Adrenal gland (tissue), 12 donors: ENCODE data around the gene CCDC51. TPM values are rescaled to one million over a fixed set of nuclear protein-coding genes. Genes with fewer than 3 reads are reported as not detected.

ENCODE experiments used
- DNase-seq, 7 donors: peaks; one replicate each; pipeline ENCODE4 v3.0.0-alpha.2; 2019 to 2020
- H3K27ac ChIP-seq, 5 donors: fragments of 200-600 bp; sonication (generic) in 4 of 5; 1 replicate in 3 of 5; 2 replicates in 2 of 5; pipeline versions ENCODE4 v1.5.1 to v1.8.0; 2016 to 2020; ENCODE audit warnings: mild to moderate bottlenecking in 1 of 5
- H3K27me3 ChIP-seq: fragments of 200-600 bp; 2 replicates; pipeline ENCODE4 v1.8.0; 2021
- H3K36me3 ChIP-seq, 2 donors: fragments of 200-600 bp; replicated peaks in 1 of 2; 1 replicate in 1 of 2; 2 replicates in 1 of 2; pipeline versions ENCODE4 v1.5.1 to v1.8.0; 2018 to 2022
- H3K4me1 ChIP-seq, 2 donors: fragments of 200-600 bp; replicated peaks in 1 of 2; 1 replicate in 1 of 2; 2 replicates in 1 of 2; pipeline versions ENCODE4 v1.5.1 to v1.8.0; 2018 to 2021
- H3K4me3 ChIP-seq, 4 donors: fragments of 200-600 bp; sonication (generic) in 3 of 4; one replicate each; pipeline ENCODE4 v1.5.1; 2016 to 2018
- H3K9me3 ChIP-seq, 3 donors: fragments of 200-600 bp; sonication (generic) in 1 of 3; replicated peaks in 1 of 3; 1 replicate in 2 of 3; 2 replicates in 1 of 3; pipeline versions ENCODE4 v1.5.1 to v1.8.0; 2016 to 2021
- POLR2A ChIP-seq, 2 donors: fragments of 450-650 bp; IDR thresholded peaks; one replicate each; pipeline ENCODE4 v1.6.1; 2017; ENCODE audit warnings: antibody characterized with exemption in 2 of 2, mild to moderate bottlenecking in 2 of 2, moderate library complexity in 1 of 2
- WGBS, 4 donors: extraction: QIAGEN DNeasy Blood & Tissue Kit in 2 of 4; methylation state at CpG; one replicate each; pipeline versions ENCODE4 v1.1.5 to v1.1.7; 2013 to 2017; 5-methylcytosine and 5-hydroxymethylcytosine counted together
- intact Hi-C, 2 donors: fragments of 100-400 bp; cut with DNase I; formaldehyde crosslinking; loops; one replicate each; pipeline versions ENCODE4 v1.14.1 to v1.15.0; 2022 to 2023
- polyA plus RNA-seq, 3 donors: library from polyadenylated mRNA; stranded (reverse); fragments of 200-250 nt in 2 of 3; fragments of 350-450 nt in 1 of 3; fragmentation: Illumina TruSeq in 1 of 3; extraction: RNeasy Lipid Tissue Mini Kit (QIAGEN cat#74804) in 1 of 3; gene quantifications; one replicate each; pipeline ENCODE4 v1.2.3, GENCODE V29; 2013 to 2014
- total RNA-seq, 9 donors: library from RNA; depleted of rRNA in 4 of 9; stranded (reverse); fragments of >200 nt in 4 of 9; fragments of 120-200 nt in 1 of 9; fragmentation: NEBNext Ultra II Directional in 1 of 9; extraction: Animal tissue kit (Norgen Biotek cat#: 25700) in 1 of 9; gene quantifications; one replicate each; pipeline versions ENCODE4 v1.1.0 to v1.2.4, GENCODE V29; 2013 to 2023
- TF ChIP-seq, protein P1 (sequence below), 6 experiments: fragments of 450-650 bp in 4 of 6; fragments of 200-600 bp in 2 of 6; sonication (generic) in 1 of 6; IDR thresholded peaks; 1 replicate in 5 of 6; 2 replicates in 1 of 6; pipeline versions ENCODE4 v1.5.1 to v1.8.0; 2016 to 2021; ENCODE audit warnings: antibody characterized with exemption in 6 of 6, mild to moderate bottlenecking in 2 of 6, moderate library complexity in 1 of 6
- donor health status: healthy with polysubstance abuse.
- donor health status: Bipolar disorder and iron deficiency.
- donor health status: DM: yes; HTN: yes; CAD: no.
- donor health status: DM: no; HTN: no; CAD: no.
- donor health status: DM: no; HTN: no; CAD: no.
- donor health status: DM: yes; HTN: yes; CAD: no.

CCDC51 gene
- total and polyA plus RNA-seq, 12 donors = 7.3 to 30.4 (median 19.5) TPM

DNA sequence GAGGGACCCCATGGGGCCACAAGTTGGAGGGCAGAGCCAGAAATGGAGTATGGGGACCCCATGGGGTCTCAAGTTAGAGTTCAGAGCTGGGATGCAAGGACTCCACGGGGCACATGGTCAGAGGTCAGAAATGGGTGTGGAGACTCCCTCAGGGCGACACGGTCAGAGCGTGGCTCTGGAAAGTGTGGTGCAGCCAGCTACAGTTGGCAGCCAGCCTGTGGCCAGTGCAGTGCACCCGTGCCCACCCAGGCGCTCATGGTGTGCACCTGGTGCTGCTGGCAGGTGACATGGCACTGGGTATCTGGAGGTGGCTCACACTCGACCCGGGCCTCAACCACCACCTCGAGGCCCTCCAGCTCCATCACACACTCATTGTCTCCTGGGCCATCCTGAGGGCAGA lies 21.3 kb downstream of the CCDC51 start:
- no peak overlapping the region for H3K4me3 ChIP-seq
- intact Hi-C loops = no loop called here
- no peak for TF ChIP-seq POLR2A (IDR thresholded peaks at IDR 0.05)
- TF ChIP-seq, protein P1, sequence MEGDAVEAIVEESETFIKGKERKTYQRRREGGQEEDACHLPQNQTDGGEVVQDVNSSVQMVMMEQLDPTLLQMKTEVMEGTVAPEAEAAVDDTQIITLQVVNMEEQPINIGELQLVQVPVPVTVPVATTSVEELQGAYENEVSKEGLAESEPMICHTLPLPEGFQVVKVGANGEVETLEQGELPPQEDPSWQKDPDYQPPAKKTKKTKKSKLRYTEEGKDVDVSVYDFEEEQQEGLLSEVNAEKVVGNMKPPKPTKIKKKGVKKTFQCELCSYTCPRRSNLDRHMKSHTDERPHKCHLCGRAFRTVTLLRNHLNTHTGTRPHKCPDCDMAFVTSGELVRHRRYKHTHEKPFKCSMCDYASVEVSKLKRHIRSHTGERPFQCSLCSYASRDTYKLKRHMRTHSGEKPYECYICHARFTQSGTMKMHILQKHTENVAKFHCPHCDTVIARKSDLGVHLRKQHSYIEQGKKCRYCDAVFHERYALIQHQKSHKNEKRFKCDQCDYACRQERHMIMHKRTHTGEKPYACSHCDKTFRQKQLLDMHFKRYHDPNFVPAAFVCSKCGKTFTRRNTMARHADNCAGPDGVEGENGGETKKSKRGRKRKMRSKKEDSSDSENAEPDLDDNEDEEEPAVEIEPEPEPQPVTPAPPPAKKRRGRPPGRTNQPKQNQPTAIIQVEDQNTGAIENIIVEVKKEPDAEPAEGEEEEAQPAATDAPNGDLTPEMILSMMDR (IDR thresholded peaks at IDR 0.05) = no peak
- H3K4me1 ChIP-seq = no peaks in the 10 kb centered on the region
- no peak overlapping the region for H3K27ac ChIP-seq
- peaks cover 0 to 20% of the 10 kb centered on the region in 2 donors for H3K36me3 ChIP-seq
- no peaks in the 10 kb centered on the region for H3K9me3 ChIP-seq
- 80 to 89% (median 88%) methylated on average over 5 to 9 of the region's 9 CpGs for WGBS, 4 donors
- DNase-seq = no peak
- H3K27me3 ChIP-seq = no peaks in the 10 kb centered on the region

DNA sequence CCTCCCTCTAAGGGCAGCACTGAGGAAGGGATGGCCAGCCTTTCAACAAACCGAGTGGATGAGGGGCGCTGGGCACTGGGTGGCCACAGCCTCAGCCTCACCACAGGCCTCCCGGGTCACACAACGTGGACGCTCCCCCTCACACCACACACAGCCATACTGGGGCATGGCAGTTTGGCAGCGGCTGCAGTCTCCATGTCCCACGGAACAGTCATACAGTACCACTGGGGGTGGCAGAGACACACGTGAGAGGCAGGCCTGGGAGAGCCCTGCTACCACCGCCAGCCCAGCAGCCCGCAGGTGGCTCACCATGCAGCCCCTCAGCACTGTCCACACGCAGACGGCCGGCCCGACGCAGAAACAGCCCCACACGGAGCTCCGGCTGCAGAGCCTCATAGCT lies 21.8 kb downstream of the CCDC51 start:
- H3K27ac ChIP-seq = no peak overlapping the region
- WGBS, 4 donors = 89 to 97% (median 94%) methylated on average over 8 to 17 of the region's 17 CpGs
- H3K36me3 ChIP-seq = peaks cover 0 to 20% of the 10 kb centered on the region in 2 donors
- H3K9me3 ChIP-seq = no peaks in the 10 kb centered on the region
- TF ChIP-seq POLR2A (IDR thresholded peaks at IDR 0.05) = no peak
- TF ChIP-seq, protein P1 (IDR thresholded peaks at IDR 0.05) = no peak
- intact Hi-C loops = no loop called here
- no peak overlapping the region for H3K4me3 ChIP-seq
- H3K4me1 ChIP-seq = no peaks in the 10 kb centered on the region
- no peak for DNase-seq
- H3K27me3 ChIP-seq = no peaks in the 10 kb centered on the region

DNA sequence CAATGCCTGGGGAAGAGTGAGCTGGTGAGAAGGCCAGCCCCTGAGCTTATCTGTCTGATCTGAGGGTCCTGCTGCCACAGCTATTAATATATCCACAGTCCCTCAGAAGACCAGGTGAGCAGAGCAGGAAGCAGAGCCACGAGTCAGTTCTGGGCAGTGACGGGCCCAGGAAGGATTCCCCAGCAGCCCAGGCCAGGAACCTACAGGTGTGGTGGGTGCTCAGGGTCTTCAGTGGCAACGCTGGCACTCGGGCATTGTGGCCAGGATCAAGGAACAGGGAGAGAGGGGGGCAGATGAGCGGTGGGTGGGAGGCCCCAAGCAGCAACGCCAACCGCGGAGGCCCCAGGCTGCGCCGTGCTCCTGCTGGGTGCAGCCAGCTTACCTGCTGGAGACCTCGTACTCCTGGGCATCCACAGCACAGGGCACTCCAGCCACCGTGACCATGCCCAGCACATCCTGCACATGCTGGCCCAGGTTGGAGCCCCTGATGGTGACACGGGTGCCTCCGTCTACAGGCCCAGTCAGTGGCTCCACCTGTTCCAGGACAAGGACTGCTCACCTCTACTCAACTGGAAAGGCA lies 22.3 kb downstream of the CCDC51 start:
- DNase-seq = no peak
- Histone ChIP-seq H3K27me3 (no peaks in the 10 kb centered on the region), H3K27ac (no peak overlapping the region), H3K4me3 (no peak overlapping the region), H3K4me1 (no peaks in the 10 kb centered on the region), H3K9me3 (no peaks in the 10 kb centered on the region), H3K36me3 (peaks cover 0 to 23% of the 10 kb centered on the region in 2 donors)
- intact Hi-C loops = no loop called here
- TF ChIP-seq, protein P1 (IDR thresholded peaks at IDR 0.05) = no peak
- no peak for TF ChIP-seq POLR2A (IDR thresholded peaks at IDR 0.05)
- WGBS, 4 donors = 90 to 96% (median 94%) methylated on average over 7 to 14 of the region's 14 CpGs

DNA sequence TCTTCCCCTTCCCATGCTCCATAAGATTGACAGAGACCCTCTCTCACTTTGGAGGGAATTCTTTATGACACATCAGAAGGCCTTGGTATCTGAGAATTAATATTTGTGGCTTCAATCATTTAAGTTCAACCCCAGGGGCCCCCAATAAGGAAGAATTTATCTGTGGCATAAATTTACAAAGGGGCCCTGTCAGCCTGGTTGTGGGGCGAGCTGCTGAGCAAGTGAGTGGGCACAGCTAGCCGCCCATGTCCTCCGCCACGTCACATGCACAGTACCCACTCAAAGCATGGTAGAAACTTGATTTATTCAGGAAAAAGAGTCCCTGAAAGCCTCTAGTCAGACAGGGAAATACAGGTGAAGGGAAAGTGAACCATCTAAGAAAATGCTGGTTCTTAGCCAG lies 23.4 kb downstream of the CCDC51 start:
- Histone ChIP-seq H3K27ac (no peak overlapping the region), H3K9me3 (no peaks in the 10 kb centered on the region), H3K27me3 (no peaks in the 10 kb centered on the region), H3K4me3 (no peak overlapping the region), H3K4me1 (no peaks in the 10 kb centered on the region), H3K36me3 (peaks cover 0 to 29% of the 10 kb centered on the region in 2 donors)
- intact Hi-C loops = no loop called here
- TF ChIP-seq, protein P1 (IDR thresholded peaks at IDR 0.05) = no peak
- no peak for TF ChIP-seq POLR2A (IDR thresholded peaks at IDR 0.05)
- DNase-seq = no peak
- 80 to 96% (median 95%) methylated on average over 4 of the region's 4 CpGs for WGBS, 4 donors
